NCI-H524 (cell line): ENCODE measurements around the gene SH3BGRL2.
"Not testable (repeated sequence)": the region's sequence is repeated elsewhere in the genome, so short reads cannot be mapped to it uniquely, and the experiment has no call there.

Experiments used
- DNase-seq, 2 experiments: peaks; one replicate each; lab custom pipeline; 2025; lab: John Stamatoyannopoulos, UW

The SH3BGRL2 gene

DNA sequence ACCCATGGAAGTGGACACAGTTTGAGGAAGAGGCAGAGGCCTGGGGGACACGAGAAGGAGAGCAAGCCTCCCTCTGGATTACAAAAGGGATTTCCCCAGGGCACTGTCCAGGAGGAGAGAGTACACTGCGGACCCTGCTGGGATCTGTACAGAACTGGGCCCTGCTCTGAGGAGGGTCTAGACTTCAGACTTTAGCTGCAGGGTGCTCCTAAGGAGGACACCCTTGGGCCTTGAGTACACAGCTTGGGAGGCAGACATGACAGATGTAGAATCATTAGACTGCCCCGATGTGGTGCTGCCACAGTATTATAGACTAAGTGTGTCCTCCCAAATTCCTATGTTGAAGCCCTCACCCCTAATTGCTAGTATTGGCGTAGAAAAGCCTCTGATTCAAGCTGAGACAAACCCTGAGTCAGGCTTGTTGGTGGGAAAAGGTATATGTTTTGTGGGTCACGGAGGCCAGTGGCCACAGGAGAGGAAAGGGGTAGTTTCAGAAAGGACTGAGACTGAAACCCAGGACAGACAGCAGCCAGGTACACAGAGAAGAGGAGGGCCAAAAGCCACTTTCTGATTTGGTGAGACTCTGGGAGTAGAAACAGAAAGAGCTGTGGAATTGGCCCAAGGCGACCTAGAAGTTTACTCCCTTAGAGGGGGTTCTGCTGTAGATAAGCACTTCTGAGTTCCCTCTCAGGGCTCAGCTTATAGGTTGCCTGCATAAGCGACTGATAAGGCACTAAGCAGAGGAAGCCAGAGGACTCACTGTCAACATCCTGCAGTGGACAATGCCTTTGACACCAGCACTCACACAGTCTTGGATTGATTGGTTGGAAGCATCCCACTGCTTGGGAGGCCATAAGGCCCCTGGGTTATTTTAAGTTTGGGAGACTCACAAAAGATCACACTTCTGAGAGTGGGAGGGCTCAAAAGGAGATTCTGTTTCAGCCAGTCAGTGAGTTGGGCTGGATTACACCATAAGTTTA, 16.5 kb upstream of the SH3BGRL2 start:
- DNase-seq: no peak

- DNase-seq: peak in 1 of 2 experiments; percentile 12
These were observed 13.6 kb upstream of the SH3BGRL2 start for GRCh38 chr6:79617518-79617941.

DNA sequence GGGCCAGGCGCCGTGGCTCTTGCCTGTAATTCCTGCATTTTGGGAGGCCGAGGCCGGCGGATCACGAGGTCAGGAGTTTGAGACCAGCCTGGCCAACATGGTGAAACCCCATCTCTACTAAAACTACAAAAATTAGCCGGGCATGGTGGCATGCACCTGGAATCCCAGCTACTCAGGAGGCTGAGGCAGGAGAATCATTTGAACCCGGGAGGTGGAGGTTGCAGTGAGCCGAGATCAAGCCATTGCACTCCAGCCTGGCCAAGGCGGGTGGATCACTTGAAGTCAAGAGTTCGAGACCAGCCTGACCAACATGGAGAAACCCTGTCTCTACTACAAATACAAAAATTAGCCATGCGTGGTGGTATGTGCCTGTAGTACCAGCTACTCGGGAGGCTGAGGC, 12.7 kb upstream of the SH3BGRL2 start:
- not testable (repeated sequence) for DNase-seq

GRCh38 chr6:79621579-79621978, 9.6 kb upstream of the SH3BGRL2 start:
- DNase-seq: no peak

GRCh38 chr6:79622364-79622763, 8.8 kb upstream of the SH3BGRL2 start:
- no peak for DNase-seq

- DNase-seq: no peak
These were observed 8.0 kb upstream of the SH3BGRL2 start for GRCh38 chr6:79623106-79623505.

GRCh38 chr6:79625746-79626145, 5.4 kb upstream of the SH3BGRL2 start:
- no peak for DNase-seq

DNA sequence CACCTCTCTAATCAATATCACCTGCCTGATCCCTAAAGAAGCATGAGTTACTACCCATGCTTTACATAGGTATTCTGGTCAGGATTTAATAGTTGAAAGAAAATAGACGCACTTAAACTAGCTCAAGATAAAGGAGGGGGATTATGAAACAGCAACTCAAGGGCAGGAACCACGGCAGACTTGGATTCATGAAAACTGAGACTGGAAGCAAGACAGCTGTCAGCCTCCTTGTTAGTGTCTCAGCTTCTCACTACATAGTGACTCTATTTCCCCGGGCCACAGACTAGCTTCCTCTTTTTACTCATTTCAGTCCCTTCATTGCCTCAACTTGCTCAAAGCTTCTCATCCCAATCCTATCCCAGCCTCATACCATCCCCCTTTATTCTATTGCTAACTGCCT, 4.3 kb upstream of the SH3BGRL2 start:
- DNase-seq: no peak

DNA sequence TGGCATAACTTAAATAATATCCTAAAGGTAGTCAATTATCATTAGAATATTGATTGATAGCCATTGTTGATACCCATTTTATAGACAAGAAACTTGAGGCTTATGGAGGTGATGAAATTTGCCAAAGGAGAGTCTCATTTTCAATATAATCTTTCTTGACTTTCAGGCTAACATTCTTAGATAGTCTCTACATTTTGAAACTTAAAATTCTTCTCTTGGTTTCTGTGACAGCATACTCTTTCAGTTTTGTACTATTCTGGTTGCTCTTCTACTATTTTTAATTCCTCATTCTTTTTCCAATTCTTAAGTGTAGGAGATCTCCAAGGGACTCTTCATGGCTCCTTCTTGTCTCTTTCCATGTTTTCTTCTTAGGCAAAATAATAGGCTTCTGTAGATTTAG, 3.7 kb upstream of the SH3BGRL2 start:
- no peak for DNase-seq

- no peak for DNase-seq
These were observed 2.5 kb upstream of the SH3BGRL2 start for GRCh38 chr6:79628466-79629288.

DNA sequence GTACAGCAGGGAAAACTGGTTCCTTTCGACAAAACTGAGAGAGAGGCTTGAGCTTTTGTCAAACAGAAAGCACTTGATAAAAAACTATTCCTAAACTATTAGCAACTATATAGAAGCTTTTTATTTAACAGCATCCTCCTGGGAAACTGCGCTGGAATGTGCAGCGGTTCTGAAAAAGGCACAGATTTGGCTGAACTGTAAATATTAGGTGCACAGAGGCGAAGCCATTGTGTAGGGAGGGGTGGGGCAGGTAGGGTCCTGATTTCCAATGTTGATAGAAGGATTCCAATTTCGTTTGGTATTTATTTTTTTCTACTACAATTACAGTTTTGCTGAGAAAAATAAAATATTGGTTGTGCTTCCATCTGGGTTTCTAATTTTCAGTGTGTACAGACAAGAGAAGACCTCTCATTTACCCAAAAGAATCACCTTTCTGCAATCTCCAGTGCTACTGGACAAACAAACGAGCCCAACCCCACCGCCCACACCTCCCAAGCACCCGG, 698 bp upstream of the SH3BGRL2 start:
- DNase-seq: no peak

- DNase-seq: peak in 1 of 2 experiments; percentile 33
These were observed 604 bp downstream of the SH3BGRL2 start for GRCh38 chr6:79631693-79632172.

DNA sequence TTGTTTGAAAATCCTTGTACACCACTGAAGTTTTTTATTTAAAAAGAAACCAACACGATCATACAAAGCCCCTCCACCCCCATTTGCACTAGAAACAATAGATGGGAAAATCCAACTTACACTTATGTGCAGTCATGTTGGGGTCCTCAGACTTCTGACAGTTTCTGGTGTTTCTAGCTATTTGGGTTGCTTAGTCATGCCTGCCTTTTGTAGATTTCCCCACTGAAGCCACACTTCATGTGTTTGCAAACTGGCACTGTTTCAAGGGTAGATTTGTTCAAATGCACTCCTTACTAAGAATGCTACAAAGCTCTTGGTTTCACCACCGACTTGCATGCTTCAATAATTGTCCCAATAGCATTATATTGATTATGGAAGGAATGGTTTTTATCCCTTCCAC, 1.5 kb downstream of the SH3BGRL2 start:
- no peak for DNase-seq

GRCh38 chr6:79634491-79635231, 3.5 kb downstream of the SH3BGRL2 start:
- DNase-seq: no peak

- DNase-seq: no peak
These were observed 4.1 kb downstream of the SH3BGRL2 start for GRCh38 chr6:79635232-79635543.

DNA sequence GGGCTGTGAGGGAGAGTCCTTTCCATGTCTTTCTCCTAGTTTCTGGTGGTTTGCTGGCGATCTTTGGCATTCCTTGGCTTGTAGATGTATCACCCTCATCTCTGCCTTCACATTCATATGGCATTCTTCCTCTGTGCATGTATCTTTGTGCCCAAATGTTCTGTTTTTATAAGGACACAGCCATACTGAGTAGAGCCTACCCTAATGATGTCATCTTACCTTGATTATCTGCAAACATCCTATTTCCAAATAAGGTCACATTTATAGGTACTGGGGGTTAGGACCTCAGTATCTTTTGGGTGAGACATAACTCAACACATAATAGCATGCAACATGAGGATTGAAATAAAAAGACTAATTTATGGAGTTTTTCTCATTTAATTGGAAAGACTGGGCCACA, 5.5 kb downstream of the SH3BGRL2 start:
- no peak for DNase-seq

DNA sequence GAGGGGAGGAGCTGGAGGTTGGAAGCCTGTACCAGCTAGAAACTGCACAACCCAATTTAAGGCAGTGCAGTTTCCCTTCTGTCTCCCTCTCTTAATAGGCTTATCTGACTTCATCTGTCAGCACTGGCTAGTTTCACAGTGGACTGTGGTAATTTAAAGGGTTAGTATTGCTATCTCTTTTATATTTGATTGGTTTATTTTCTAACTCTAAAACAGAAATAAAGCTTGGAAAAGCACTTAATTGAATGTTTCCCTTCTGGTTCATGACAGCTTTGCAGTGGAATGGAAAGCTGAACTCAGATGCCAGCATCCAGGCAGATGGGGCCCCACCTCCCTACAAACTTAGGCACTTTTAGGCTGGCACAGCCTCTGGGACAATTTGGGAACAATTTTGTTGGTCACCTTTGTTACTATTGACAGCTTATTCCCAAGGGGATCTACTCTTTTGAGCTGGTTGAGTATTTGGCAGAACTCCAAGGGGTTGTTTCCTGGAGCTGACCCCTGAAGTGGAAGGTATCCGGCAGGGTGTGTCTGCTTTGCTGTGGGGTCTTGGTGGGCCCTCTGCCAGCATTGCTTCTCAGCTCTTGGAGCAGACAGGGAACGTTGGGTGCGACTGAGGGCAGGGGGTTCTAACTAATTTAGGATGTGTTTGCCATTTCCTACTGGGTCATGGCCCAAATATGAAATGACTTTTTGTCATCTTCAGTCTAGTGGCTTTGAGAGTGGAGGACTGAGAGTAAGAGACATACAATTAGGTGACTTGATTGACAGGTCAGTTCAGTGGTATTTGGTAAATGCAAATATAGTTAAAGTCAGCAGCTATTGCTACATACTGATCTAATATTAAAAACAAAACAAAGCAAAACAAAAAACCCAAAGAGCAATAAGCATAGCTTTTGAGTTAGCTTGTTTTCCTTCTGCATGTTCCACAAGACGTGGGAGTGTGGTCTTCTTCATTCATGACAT, 9.3 kb downstream of the SH3BGRL2 start:
- peak in 1 of 2 experiments; percentile 27 for DNase-seq

- no peak for DNase-seq
These were observed 14.9 kb downstream of the SH3BGRL2 start for GRCh38 chr6:79646006-79646405.

DNA sequence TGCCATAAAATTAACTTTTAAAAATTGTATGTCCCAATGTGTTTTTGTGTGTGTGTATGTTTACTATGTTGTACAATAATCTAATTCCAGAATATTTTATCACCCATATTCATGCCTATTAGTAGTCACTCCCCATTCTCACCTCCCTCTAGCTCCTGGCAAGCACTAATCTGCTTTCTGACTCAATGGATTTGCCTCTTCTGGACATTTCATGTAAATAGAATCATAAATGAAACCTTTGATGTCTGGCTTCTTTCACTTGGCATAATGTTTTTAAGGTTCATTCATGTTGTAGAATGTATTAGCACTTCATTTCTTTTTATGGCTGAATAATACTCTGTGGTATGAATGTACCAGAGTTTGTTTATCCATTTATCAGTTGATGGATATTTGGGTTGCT, 15.4 kb downstream of the SH3BGRL2 start:
- no peak for DNase-seq

GRCh38 chr6:79647741-79648140, 16.6 kb downstream of the SH3BGRL2 start:
- DNase-seq: no peak

- no peak for DNase-seq
These were observed 17.2 kb downstream of the SH3BGRL2 start for GRCh38 chr6:79648328-79648727.
